ENCODE results near the gene GALNS.

GALNS gene

DNA sequence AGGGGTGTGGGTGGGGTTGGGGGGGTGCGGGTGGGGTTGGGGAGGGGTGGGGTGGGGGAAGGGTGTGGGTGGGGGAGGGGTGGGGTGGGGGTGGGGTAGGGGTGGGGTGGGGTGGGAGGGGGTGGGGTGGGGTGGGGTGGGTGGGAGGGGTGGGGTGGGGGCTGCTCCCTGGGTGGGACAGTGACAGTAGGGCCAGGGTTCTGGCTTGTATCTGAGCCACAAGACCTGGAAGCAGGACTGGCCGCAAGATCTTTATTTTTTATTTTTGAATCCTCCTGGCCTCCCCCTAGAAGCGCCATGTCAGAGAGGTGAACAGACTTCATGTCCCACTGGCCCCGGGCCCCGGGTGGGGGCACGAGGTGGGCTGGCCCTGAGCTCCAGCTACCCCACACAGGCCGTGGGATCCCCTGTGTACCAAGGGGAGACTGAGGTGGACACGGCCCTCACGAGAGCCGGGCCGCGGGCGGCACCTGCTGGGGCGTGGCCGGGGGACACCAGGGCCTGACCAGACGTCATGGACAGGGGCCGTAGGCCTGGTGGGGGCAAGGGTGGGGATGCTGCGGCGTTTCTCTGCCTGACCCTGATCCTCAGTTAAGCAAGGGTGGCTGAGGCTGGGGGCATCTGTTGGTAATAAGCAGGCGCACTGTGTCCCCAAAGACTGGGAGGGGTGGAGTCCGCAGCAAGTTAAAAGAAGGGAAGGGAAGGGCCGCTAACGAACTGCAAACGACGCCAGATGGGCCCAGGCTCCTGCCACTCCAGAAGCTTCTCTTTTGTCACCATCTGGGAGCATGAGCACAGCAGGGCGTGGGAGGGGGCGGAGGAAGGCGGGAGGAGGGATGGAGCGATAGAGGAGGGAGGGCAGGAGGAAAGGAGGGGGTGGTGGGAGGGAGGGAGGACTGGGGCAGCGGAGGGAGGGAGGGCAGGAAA lies 32.0 kb upstream of the GALNS start:
- no peak for FAIRE-seq

GRCh38 chr16:88888057-88888456 lies 31.3 kb upstream of the GALNS start:
- FAIRE-seq: no peak

DNA sequence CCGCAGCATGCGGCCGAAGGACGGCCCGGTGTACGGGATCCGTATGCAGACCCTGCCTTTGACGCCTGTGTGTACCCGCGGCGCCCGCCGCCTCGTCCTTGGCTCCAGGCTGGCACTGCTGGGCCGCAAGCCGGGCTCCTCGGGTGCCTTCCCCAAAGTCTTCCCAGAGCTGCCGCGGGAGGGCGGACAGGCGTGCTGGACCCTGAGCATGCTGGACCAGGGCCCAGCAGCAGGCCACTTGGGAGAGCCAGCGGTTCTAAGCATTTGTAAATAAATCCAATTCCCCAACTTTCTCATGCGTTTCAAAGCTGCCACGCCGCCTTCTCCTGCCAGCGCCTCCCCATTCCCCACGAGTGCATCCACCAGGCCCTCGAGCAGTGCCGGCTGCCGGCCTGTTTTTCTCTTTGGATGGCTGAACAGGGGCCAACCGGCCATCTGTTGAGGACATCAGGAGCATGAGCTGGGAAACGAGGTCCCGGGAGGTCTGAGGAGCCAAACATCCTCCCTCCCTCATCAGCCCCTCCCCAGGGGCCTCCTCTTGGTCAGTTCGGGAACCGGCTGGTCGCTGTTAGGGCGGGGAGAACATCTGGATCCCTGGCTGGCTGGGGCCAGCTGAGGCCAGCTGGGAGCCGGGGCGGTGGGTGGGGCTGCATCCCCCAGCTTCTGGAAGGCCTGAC lies 30.2 kb upstream of the GALNS start:
- FAIRE-seq: no peak

GRCh38 chr16:88886420-88886844 lies 29.7 kb upstream of the GALNS start:
- FAIRE-seq: no peak

- FAIRE-seq: no peak
Observed at GRCh38 chr16:88885693-88886280, 29.0 kb upstream of the GALNS start.

DNA sequence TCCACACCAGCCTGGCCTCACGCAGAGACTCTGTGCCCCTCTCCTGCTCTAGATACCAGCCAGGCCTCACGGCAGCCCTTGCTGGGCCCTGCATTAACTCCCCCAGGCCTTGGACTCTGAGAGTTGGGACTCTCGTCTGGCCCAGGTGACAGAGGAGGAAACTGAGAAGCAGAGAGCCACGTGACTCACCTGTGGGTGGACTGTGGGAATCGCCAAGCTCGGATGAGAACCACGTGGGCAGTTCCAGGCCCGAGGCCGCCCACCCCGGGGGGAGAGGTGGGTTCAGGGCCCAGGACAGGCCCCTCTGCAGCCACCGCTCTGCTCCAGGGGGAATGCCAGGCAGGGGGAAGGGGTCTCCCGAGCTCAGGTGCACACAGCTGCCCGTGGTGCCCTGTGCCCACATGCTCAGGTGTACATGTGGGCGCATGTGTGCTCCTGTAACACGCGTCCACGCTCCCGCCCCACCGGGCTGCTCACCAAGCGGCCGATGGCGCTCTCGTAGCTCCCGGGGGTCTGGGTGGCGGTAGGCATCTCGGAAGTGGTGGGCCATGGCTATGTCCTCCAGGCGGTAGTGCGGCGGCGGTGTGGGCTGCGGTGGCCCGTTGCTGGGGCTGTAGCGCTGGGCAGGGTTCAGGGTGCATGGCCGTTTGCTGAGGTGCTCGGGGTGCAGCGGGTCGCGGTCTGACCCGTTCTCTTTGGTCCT lies 28.0 kb upstream of the GALNS start:
- FAIRE-seq: no peak

GRCh38 chr16:88883946-88884345 lies 27.2 kb upstream of the GALNS start:
- no peak for FAIRE-seq

DNA sequence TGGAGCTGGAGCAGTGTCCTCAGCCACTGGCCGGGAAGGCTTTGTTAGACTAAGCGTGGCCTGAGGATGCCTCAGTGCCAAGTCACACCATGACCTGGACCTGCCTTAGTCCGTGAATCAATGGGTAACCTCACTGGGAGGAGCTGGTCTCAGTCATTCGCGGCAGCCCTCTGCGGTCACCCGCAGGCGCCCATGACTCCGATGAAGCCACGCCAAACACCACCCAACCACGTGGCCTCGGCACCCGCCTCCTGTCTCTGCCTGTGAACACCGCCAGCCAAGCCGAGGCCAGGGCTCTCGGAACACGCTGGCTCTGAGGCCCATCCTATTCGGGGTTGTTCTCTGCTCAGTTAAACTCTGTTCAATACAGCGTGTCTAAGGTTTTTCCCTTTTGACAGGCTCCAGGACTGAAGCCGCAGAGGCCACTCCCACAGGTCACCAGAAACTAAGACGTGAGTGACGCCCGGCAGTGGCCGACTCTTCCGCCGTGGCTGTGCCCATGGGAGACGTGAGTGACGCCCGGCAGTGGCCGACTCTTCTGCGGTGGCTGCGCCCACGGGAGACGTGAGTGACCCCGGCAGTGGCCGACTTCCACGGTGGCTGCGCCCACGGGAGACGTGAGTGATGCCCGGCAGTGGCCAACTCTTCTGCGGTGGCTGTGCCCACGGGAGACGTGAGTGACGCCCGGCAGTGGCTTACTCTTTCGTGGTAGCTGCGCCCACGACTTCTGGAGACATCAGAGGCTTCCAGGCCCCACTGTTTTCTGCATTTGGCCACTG lies 26.6 kb upstream of the GALNS start:
- FAIRE-seq: no peak

DNA sequence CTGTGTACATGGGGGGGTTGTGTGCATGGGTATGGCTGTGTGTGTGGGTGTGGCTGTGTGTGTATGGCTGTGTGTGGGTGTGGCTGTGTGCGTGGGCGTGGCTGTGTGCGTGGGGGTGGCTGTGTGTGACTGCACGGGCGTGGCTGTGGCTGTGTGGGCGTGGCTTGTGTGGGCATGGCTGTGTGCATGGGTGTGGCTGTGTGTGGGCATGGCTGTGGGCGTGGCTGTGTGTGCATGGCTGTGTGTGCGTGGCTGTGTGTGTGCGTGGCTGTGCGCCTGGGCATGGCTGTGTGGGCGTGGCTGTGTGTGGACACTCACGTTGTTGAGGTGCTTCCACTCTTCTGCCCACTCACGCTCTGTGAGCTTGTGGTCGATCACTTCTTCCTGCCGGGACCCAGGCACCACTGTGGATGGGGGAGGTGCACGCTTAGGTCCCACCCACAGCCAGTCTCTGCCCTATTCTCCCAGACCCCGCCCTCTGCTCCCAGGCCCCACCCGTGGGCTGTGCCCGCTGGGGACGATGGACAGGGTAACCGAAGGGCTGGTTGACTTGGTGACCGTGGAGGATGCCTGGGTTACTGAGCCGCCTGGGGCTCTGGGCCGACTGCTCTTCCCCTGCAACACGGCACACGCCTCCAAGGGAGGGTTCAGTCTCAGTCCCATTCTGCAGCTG lies 25.7 kb upstream of the GALNS start:
- no peak for FAIRE-seq

DNA sequence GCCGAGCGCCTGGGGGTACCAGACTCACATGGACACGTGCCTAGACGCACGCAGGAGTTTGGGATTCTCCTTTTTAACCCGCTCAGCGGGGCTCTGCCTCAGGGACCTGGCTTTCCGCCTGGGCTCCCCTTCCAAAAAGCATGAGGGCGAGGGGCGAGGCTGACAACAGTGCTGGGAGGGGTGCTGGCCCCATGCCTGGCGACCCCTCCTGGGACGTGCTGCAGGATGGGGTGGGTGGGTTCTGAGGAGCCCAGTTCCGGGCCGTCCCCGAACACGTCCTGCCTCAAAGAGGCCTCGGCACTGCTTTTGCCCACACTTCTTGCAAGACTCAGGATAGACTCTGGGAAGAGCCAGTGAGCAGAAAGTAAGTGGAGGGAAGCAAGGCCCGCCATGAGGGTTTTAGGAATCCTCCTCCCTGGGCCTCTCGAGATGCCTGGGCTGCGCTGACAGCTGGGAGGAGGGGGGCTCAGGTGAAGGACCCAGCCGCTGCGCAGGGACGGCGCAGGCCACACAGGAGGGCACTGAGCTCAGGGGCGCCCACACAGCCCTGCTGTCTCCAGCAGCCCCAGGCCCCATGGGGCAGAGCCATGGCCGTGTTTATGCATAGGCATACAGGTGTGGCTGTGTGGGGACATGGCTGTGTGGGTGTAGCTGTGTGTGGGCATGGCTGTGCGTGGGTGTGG lies 25.1 kb upstream of the GALNS start:
- FAIRE-seq: no peak

DNA sequence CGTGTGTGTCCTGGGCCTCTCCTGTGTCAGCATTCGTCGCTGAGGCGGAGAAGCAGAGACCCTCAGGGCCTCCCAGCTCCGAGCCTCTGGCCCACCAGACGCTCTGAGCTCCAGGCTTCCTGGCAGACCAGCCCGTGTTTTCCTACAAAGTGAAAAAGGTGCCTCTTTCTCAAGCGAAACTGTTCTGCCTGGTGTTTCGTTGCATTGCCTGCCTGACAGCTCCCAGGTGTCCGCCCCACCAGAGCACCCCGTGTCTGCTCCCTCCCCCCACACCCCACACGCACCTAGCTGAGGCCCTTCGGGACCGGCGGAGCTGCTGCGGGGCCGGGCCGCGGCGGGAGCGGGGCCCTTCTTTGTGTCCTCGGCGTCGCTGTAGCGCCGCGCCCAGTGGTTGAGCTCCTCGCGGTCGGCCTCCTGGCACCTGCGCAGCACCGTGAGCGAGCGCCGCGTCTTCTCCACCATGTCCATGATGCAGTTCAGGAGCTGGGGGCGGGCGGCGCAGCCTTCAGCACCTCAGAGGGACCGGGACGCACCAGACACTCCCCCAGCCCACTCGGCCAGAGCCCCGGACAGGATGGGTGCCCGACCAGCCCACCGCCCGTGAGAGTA lies 24.4 kb upstream of the GALNS start:
- no peak for FAIRE-seq

GRCh38 chr16:88880226-88881006 lies 23.7 kb upstream of the GALNS start:
- no peak for FAIRE-seq

GRCh38 chr16:88879788-88880055 lies 23.0 kb upstream of the GALNS start:
- no peak for FAIRE-seq

GRCh38 chr16:88878967-88879787 lies 22.4 kb upstream of the GALNS start:
- no peak for FAIRE-seq

- FAIRE-seq: no peak
Observed at GRCh38 chr16:88878356-88878755, 21.6 kb upstream of the GALNS start.

- FAIRE-seq: no peak
Observed at GRCh38 chr16:88877564-88878289, 21.0 kb upstream of the GALNS start.

DNA sequence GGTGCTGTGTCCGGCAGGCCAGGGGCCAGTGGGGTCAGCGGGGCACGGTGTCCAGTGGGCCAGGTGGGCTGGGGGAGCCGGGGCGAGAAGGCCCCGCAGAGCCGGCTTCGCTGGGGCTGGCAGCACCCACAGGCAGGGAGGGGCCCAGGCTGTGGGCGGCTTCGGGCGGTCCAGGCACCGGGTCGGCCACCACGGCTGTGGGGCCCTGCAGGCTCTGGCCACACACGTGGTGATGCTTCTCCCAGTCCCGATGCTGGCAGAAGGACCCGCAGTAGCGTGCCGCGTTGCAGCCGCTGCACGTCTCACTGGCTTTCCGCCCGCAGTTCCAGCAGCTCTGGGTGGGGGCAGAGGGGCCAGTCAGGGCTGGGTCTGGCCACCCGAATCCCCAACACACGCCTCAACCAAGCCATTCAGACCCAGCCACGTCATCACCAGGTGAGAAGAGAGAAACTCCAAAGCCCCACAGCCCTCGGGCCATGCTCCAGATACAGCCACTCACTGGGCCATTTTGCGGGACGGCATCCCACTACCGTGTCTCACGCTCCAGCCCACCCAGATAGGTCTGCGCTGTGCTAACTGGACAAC lies 20.3 kb upstream of the GALNS start:
- no peak for FAIRE-seq

DNA sequence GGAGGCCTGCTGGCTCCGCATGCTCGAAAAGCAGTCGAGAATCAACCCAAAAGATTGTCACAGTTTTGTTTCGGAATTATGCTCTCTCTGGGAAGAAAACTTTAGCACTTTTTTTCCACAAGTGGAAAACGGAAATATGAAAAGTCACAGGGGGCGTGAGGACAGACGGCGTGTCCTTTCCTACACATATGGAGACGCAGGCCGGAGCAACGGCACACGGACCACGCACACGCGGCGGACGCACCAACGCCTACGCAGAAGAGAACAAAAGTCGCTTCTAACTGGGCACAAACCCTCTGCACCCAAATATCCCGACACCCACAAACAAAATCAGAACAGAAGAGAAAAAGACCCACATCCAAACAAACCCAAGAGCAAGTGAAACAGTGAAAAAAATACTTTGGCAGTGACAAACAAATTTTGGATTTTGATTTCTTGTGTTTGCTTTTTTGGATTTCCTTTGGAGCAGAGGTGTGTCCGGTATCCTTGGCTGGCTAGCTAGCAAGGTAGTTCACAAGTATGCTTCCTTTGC lies 19.0 kb upstream of the GALNS start:
- no peak for FAIRE-seq

Measured in islet of Langerhans (tissue), 1 donor.